A549 (cell line): Measurements from ENCODE around the gene FKBP7. TPM values are rescaled to one million over a fixed set of nuclear protein-coding genes. Genes with fewer than 3 reads are reported as not detected.
"Not testable (repeated sequence)": the region's sequence is repeated elsewhere in the genome, so short reads cannot be mapped to it uniquely, and the experiment has no call there.

Source experiments
- ATAC-seq, 2 experiments: fragments of 200-7000 bp in 1 of 2; fragments of >200 bp in 1 of 2; cut with Nextera tagmentation in 1 of 2; cut with Tn5 transposase in 1 of 2; 3 replicates each; pipeline versions ENCODE4 v1.8.0 to v1.9.1; 2018 to 2020; ENCODE audit warnings: mild to moderate bottlenecking in 1 of 2, moderate library complexity in 1 of 2
- CTCF ChIA-PET: fragments of 300-600 bp; sonication (Branson Sonifier 250); formaldehyde crosslinking; extraction: SDS; loops from one replicate; lab custom pipeline; 2021; ENCODE audit warnings: antibody characterized with exemption, inconsistent platforms; lab: Yijun Ruan, JAX
- POLR2A ChIA-PET: fragments of 350-600 bp; formaldehyde crosslinking; extraction: SDS; loops from one replicate; lab custom pipeline; 2021; ENCODE audit warnings: antibody characterized with exemption, inconsistent platforms; lab: Yijun Ruan, JAX
- DNase-seq, 2 experiments: peaks; one replicate each; pipeline versions ENCODE4 v3.0.0 to v3.0.0-alpha.2; 2011 to 2016; ENCODE audit warnings: low read depth in 1 of 2, low spot score in 1 of 2
- FAIRE-seq: peaks from 2 replicates; lab custom pipeline; 2011; peaks lifted over from hg19 to GRCh38; lab: Jason Lieb, UNC
- H3K27ac ChIP-seq, 2 experiments: fragments of >200 bp; sonication (Bioruptor Twin); formaldehyde crosslinking; 3 replicates each; pipeline ENCODE4 v1.5.1; 2016 to 2017
- H3K4me1 ChIP-seq: fragments of >200 bp; sonication (Bioruptor Twin); formaldehyde crosslinking; 3 replicates; pipeline ENCODE4 v1.6.1; 2016
- H3K4me2 ChIP-seq: fragments of >200 bp; sonication (Bioruptor Twin); formaldehyde crosslinking; 3 replicates; pipeline ENCODE4 v1.6.1; 2016
- H3K4me3 ChIP-seq: fragments of >200 bp; sonication (Bioruptor Twin); formaldehyde crosslinking; 3 replicates; pipeline ENCODE4 v1.5.1; 2016
- H3K9me3 ChIP-seq: fragments of >200 bp; sonication (Bioruptor Twin); formaldehyde crosslinking; 3 replicates; pipeline ENCODE4 v1.6.1; 2016
- BHLHE40 ChIP-seq: IDR thresholded peaks from 2 replicates; pipeline ENCODE4 v1.6.1; 2012; ENCODE audit warnings: low read depth, low read length, inconsistent platforms
- CBX2 ChIP-seq: fragments of 200-600 bp; sonication (generic); IDR thresholded peaks from 2 replicates; pipeline ENCODE4 v1.6.1; 2016; ENCODE audit warnings: low read depth, mild to moderate bottlenecking, borderline replicate concordance
- ESRRA ChIP-seq: fragments of 150-350 bp; IDR thresholded peaks from 2 replicates; pipeline ENCODE4 v1.6.1; 2014; ENCODE audit warnings: mild to moderate bottlenecking, low read length, borderline replicate concordance
- FOXS1 ChIP-seq: fragments of 250-450 bp; sonication (Bioruptor Pico); IDR thresholded peaks from 2 replicates; pipeline ENCODE4 v1.5.0; 2020; ENCODE audit warnings: mild to moderate bottlenecking, moderate library complexity
- GATA3 ChIP-seq: IDR thresholded peaks from 2 replicates; pipeline ENCODE4 v1.6.1; 2012; ENCODE audit warnings: borderline replicate concordance
- HDAC2 ChIP-seq: fragments of 200-600 bp; sonication (generic); IDR thresholded peaks from 2 replicates; pipeline ENCODE4 v1.6.1; 2016
- HOXB5 ChIP-seq: fragments of 250-450 bp; sonication (Bioruptor Pico); IDR thresholded peaks from 2 replicates; pipeline ENCODE4 v1.5.0; 2020; ENCODE audit warnings: mild to moderate bottlenecking, moderate library complexity
- JUN ChIP-seq, 2 experiments: fragments of >200 bp; sonication (Bioruptor Twin); formaldehyde crosslinking; IDR thresholded peaks; 2 replicates in 1 of 2; 3 replicates in 1 of 2; pipeline ENCODE4 v1.6.1; 2016 to 2017
- JUNB ChIP-seq: fragments of >200 bp; sonication (Bioruptor Twin); formaldehyde crosslinking; IDR thresholded peaks from 2 replicates; pipeline ENCODE4 v1.6.1; 2016
- KDM1A ChIP-seq: fragments of 200-600 bp; sonication (generic); IDR thresholded peaks from 2 replicates; pipeline ENCODE4 v1.6.1; 2016; ENCODE audit warnings: low read depth, mild to moderate bottlenecking
- MAFK ChIP-seq: fragments of 450-650 bp; IDR thresholded peaks from 2 replicates; pipeline ENCODE4 v1.6.1; 2014; ENCODE audit not compliant: partially characterized antibody
- MAZ ChIP-seq: fragments of 150-350 bp; IDR thresholded peaks from 2 replicates; pipeline ENCODE4 v1.6.1; 2014; ENCODE audit warnings: antibody characterized with exemption, low read depth, low read length, borderline replicate concordance
- PHF8 ChIP-seq: fragments of 200-600 bp; sonication (generic); IDR thresholded peaks from 2 replicates; pipeline ENCODE4 v1.6.1; 2016; ENCODE audit warnings: low read depth, mild to moderate bottlenecking, antibody characterized with exemption, moderate library complexity, borderline replicate concordance
- RCOR1 ChIP-seq: fragments of 150-350 bp; IDR thresholded peaks from 2 replicates; pipeline ENCODE4 v1.6.1; 2014; ENCODE audit warnings: antibody characterized with exemption, low read length, low read depth
- TFCP2L1 ChIP-seq: fragments of 250-450 bp; sonication (Bioruptor Pico); IDR thresholded peaks from 2 replicates; pipeline ENCODE4 v1.5.0; 2021; ENCODE audit warnings: mild to moderate bottlenecking
- ZNF302 ChIP-seq: fragments of 250-450 bp; sonication (Bioruptor Pico); IDR thresholded peaks from 2 replicates; pipeline ENCODE4 v1.9.0; 2021; ENCODE audit warnings: inconsistent platforms, mild to moderate bottlenecking, moderate library complexity
- WGBS: methylation state at CpG from one replicate; pipeline ENCODE4 v1.1.6; 2017; ENCODE audit errors: missing lambda C conversion rate; 5-methylcytosine and 5-hydroxymethylcytosine counted together
- polyA plus RNA-seq, 4 experiments: library from polyadenylated mRNA; depleted of rRNA in 3 of 4; stranded (reverse); fragments of >200 nt; fragmentation: RNase III in 1 of 4; extraction: RNeasy Plus Mini Kit Qiagen cat#74134 plus additional on column Dnase treatment in 1 of 4; gene quantifications; 2 replicates in 3 of 4; 3 replicates in 1 of 4; pipeline ENCODE4 v1.2.3, GENCODE V29; 2011 to 2017
- TF ChIP-seq, protein P1 (sequence below): fragments of >200 bp; sonication (Bioruptor Twin); formaldehyde crosslinking; IDR thresholded peaks from 3 replicates; pipeline ENCODE4 v1.5.1; 2016
- TF ChIP-seq, protein P2 (sequence below): fragments of 250-450 bp; sonication (Bioruptor Pico); IDR thresholded peaks from 2 replicates; pipeline ENCODE4 v1.5.0; 2020; ENCODE audit warnings: low read depth, mild to moderate bottlenecking, moderate library complexity
- TF ChIP-seq, protein P3 (sequence below): fragments of 150-350 bp; IDR thresholded peaks from 2 replicates; pipeline ENCODE4 v1.6.1; 2014; ENCODE audit warnings: low read depth, mild to moderate bottlenecking, low read length
- TF ChIP-seq, protein P4 (sequence below): IDR thresholded peaks from 2 replicates; pipeline ENCODE4 v1.6.1; 2012

FKBP7 gene
- polyA plus RNA-seq, 2 of the 4 experiments (the other 2 are of a cell fraction), result 15.2 to 23.7 TPM

- TF ChIP-seq HOXB5 (CRISPR knock-in tag) (no peak), MAFK (no peak), GATA3 (no peak), HDAC2 (no peak)
- TF ChIP-seq, all 56 proteins: peak for 0
These were observed 53.1 kb downstream of the FKBP7 start (continued) for GRCh38 chr2:178425255-178425827.

GRCh38 chr2:178423746-178424145, 54.7 kb downstream of the FKBP7 start:
- H3K4me2 ChIP-seq, FAIRE-seq, H3K4me1 ChIP-seq, H3K27ac ChIP-seq, POLR2A ChIA-PET, H3K9me3 ChIP-seq, DNase-seq, ATAC-seq, H3K4me3 ChIP-seq: not testable (repeated sequence)
- WGBS, result 91% methylated on average over 5 of the region's 5 CpGs
- CTCF ChIA-PET, result interaction anchor here (1.3 to 3.7 kb wide), 3 partner anchors 9 to 291 kb away, joined by 5 to 21 read pairs (median 11); no protein-coding TSS in a partner anchor

DNA sequence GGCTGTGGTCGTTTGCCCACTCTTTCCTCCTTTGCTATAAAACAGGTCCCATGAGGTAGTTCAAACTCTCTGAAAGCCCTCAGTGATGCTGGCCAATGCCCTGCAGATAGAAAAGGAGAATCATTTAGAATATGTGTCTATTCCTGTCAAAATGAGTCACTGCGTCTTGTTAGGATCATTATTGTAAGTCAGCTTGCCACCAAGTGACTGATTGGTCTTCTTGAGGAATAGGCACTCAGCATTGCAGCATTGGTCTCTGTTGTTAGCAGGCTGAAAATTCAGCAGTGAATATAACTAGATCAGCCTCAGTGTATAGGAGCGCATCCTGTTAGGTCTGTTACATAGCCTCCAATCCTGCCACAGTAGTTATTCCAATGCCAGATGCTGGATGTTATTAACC, 56.3 kb downstream of the FKBP7 start:
- ATAC-seq (no peak), DNase-seq (no peak), FAIRE-seq (no peak)
- H3K9me3 ChIP-seq, result no peaks in the 10 kb centered on the region
- TF ChIP-seq CBX2 (no peak), RCOR1 (no peak), HDAC2 (no peak), BHLHE40 (no peak), JUNB (no peak), TFCP2L1 (no peak), MAZ (no peak), KDM1A (no peak), ESRRA (no peak), JUN (IDR thresholded peaks at IDR 0.05) (no peak), FOXS1 (CRISPR knock-in tag) (no peak), ZNF302 (CRISPR knock-in tag) (no peak), HOXB5 (CRISPR knock-in tag) (no peak), PHF8 (no peak)
- TF ChIP-seq, protein P1, sequence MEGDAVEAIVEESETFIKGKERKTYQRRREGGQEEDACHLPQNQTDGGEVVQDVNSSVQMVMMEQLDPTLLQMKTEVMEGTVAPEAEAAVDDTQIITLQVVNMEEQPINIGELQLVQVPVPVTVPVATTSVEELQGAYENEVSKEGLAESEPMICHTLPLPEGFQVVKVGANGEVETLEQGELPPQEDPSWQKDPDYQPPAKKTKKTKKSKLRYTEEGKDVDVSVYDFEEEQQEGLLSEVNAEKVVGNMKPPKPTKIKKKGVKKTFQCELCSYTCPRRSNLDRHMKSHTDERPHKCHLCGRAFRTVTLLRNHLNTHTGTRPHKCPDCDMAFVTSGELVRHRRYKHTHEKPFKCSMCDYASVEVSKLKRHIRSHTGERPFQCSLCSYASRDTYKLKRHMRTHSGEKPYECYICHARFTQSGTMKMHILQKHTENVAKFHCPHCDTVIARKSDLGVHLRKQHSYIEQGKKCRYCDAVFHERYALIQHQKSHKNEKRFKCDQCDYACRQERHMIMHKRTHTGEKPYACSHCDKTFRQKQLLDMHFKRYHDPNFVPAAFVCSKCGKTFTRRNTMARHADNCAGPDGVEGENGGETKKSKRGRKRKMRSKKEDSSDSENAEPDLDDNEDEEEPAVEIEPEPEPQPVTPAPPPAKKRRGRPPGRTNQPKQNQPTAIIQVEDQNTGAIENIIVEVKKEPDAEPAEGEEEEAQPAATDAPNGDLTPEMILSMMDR, result no peak
- TF ChIP-seq, protein P2, sequence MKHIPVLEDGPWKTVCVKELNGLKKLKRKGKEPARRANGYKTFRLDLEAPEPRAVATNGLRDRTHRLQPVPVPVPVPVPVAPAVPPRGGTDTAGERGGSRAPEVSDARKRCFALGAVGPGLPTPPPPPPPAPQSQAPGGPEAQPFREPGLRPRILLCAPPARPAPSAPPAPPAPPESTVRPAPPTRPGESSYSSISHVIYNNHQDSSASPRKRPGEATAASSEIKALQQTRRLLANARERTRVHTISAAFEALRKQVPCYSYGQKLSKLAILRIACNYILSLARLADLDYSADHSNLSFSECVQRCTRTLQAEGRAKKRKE (CRISPR knock-in tag), result no peak
- TF ChIP-seq, protein P3, sequence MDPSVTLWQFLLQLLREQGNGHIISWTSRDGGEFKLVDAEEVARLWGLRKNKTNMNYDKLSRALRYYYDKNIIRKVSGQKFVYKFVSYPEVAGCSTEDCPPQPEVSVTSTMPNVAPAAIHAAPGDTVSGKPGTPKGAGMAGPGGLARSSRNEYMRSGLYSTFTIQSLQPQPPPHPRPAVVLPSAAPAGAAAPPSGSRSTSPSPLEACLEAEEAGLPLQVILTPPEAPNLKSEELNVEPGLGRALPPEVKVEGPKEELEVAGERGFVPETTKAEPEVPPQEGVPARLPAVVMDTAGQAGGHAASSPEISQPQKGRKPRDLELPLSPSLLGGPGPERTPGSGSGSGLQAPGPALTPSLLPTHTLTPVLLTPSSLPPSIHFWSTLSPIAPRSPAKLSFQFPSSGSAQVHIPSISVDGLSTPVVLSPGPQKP, result no peak
- TF ChIP-seq, protein P4, sequence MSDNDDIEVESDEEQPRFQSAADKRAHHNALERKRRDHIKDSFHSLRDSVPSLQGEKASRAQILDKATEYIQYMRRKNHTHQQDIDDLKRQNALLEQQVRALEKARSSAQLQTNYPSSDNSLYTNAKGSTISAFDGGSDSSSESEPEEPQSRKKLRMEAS, result no peak
- H3K4me2 ChIP-seq, result no peak overlapping the region
- peaks cover 8% of the 10 kb centered on the region for H3K4me1 ChIP-seq
- 71% methylated on average over 3 of the region's 3 CpGs for WGBS
- ChIA-PET POLR2A (no interaction called here), CTCF (interaction anchor here (2.2 to 3.7 kb wide), 2 partner anchors 8 to 290 kb away, joined by 11 to 21 read pairs; no protein-coding TSS in a partner anchor)
- H3K27ac ChIP-seq, result no peak overlapping the region
- no peak overlapping the region for H3K4me3 ChIP-seq
